Astrocyte (in vitro differentiated cells and primary cell): ENCODE data around the gene RBMXL2. TPM values are rescaled to one million over a fixed set of nuclear protein-coding genes. Genes with fewer than 3 reads are reported as not detected.

Experiments
- DNase-seq: peaks from one replicate; pipeline ENCODE4 v3.0.0-alpha.2; 2010; ENCODE audit warnings: low read depth
- FAIRE-seq: peaks from 2 replicates; lab custom pipeline; 2011; peaks lifted over from hg19 to GRCh38; lab: Jason Lieb, UNC
- H2AFZ ChIP-seq: 2 replicates; pipeline ENCODE4 v1.6.0; 2012; ENCODE audit warnings: low read depth, low read length, inconsistent platforms
- H3K27ac ChIP-seq: 2 replicates; pipeline ENCODE4 v1.5.1; 2011; ENCODE audit warnings: low read depth, low read length, inconsistent platforms
- H3K27me3 ChIP-seq: 2 replicates; pipeline ENCODE4 v1.6.0; 2011; ENCODE audit warnings: low read length, inconsistent platforms; ENCODE audit not compliant: insufficient read depth
- H3K36me3 ChIP-seq: 2 replicates; pipeline ENCODE4 v1.5.1; 2011; ENCODE audit warnings: low read length, inconsistent platforms; ENCODE audit not compliant: insufficient read depth
- H3K4me1 ChIP-seq: 2 replicates; pipeline ENCODE4 v1.5.1; 2011; ENCODE audit warnings: low read length, inconsistent platforms; ENCODE audit not compliant: insufficient read depth
- H3K4me2 ChIP-seq: 2 replicates; pipeline ENCODE4 v1.6.0; 2012; ENCODE audit warnings: low read length, inconsistent platforms
- H3K4me3 ChIP-seq: 2 replicates; pipeline ENCODE4 v1.5.1; 2011; ENCODE audit warnings: low read depth, mild to moderate bottlenecking, low read length, inconsistent platforms; ENCODE audit not compliant: insufficient read depth
- H3K79me2 ChIP-seq: 2 replicates; pipeline ENCODE4 v1.6.0; 2012; ENCODE audit warnings: mild to moderate bottlenecking, low read length, inconsistent platforms; ENCODE audit not compliant: insufficient read depth
- H3K9ac ChIP-seq: 2 replicates; pipeline ENCODE4 v1.6.0; 2012; ENCODE audit warnings: mild to moderate bottlenecking, low read length, inconsistent platforms
- H3K9me3 ChIP-seq: 2 replicates; pipeline ENCODE4 v1.5.1; 2012; ENCODE audit warnings: low read depth, mild to moderate bottlenecking, low read length, inconsistent platforms; ENCODE audit not compliant: insufficient read depth
- H4K20me1 ChIP-seq: 2 replicates; pipeline ENCODE4 v1.6.0; 2012; ENCODE audit warnings: low read length, inconsistent platforms; ENCODE audit not compliant: insufficient read depth
- H3K27ac Mint-ChIP-seq: one replicate; pipeline ENCODE4 v1.8.0; 2021; ENCODE audit warnings: mild to moderate bottlenecking, mixed read lengths; ENCODE audit not compliant: unreplicated experiment
- H3K27me3 Mint-ChIP-seq: one replicate; pipeline ENCODE4 v1.8.0; 2021; ENCODE audit warnings: low read depth, mixed read lengths; ENCODE audit not compliant: unreplicated experiment
- H3K36me3 Mint-ChIP-seq: one replicate; pipeline ENCODE4 v1.8.0; 2021; ENCODE audit warnings: low read depth, mixed read lengths; ENCODE audit not compliant: unreplicated experiment
- H3K4me1 Mint-ChIP-seq: one replicate; pipeline ENCODE4 v1.8.0; 2021; ENCODE audit warnings: low read depth, mixed read lengths; ENCODE audit not compliant: unreplicated experiment
- H3K4me3 Mint-ChIP-seq: one replicate; pipeline ENCODE4 v1.8.0; 2021; ENCODE audit warnings: mild to moderate bottlenecking, moderate library complexity, mixed read lengths; ENCODE audit not compliant: unreplicated experiment
- H3K9me3 Mint-ChIP-seq: one replicate; pipeline ENCODE4 v1.8.0; 2021; ENCODE audit warnings: mild to moderate bottlenecking, mixed read lengths; ENCODE audit not compliant: unreplicated experiment
- CTCF ChIP-seq: IDR thresholded peaks from 2 replicates; pipeline ENCODE4 v1.5.1; 2011; ENCODE audit warnings: low read depth, mild to moderate bottlenecking, inconsistent platforms, low read length, moderate library complexity; ENCODE audit not compliant: insufficient read depth
- EZH2 ChIP-seq: IDR thresholded peaks from 2 replicates; pipeline ENCODE4 v1.6.1; 2012; ENCODE audit warnings: mild to moderate bottlenecking, low read length, inconsistent platforms; ENCODE audit not compliant: insufficient read depth
- total RNA-seq: library from RNA; stranded (reverse); gene quantifications from 2 replicates; pipeline ENCODE4 v1.2.1, GENCODE V29; 2021

RBMXL2 gene
- total RNA-seq, 1 donor from 2014 or later: not detected

- H3K27me3 Mint-ChIP-seq: no peaks in the 10 kb centered on the region
- H3K36me3 ChIP-seq: no peaks in the 10 kb centered on the region
- no peak overlapping the region for H3K27ac ChIP-seq
- no peak for DNase-seq
- H3K4me1 ChIP-seq: no peaks in the 10 kb centered on the region
- no peaks in the 10 kb centered on the region for H3K9me3 ChIP-seq
- H3K27me3 ChIP-seq: no peaks in the 10 kb centered on the region
- H3K36me3 Mint-ChIP-seq: no peaks in the 10 kb centered on the region
- no peak for TF ChIP-seq CTCF
- TF ChIP-seq EZH2: no peak
- H3K27ac Mint-ChIP-seq: no peak overlapping the region
- no peak overlapping the region for H2AFZ ChIP-seq
- no peaks in the 10 kb centered on the region for H3K9me3 Mint-ChIP-seq
- no peak overlapping the region for H3K9ac ChIP-seq
- no peaks in the 10 kb centered on the region for H4K20me1 ChIP-seq
- H3K79me2 ChIP-seq: no peaks in the 10 kb centered on the region
- no peak overlapping the region for H3K4me3 ChIP-seq
- H3K4me2 ChIP-seq: no peak overlapping the region
- no peak overlapping the region for H3K4me3 Mint-ChIP-seq
- H3K4me1 Mint-ChIP-seq: no peaks in the 10 kb centered on the region
- no peak for FAIRE-seq
Measured at GRCh38 chr11:7115780-7116179, 27.0 kb downstream of the RBMXL2 start.

- DNase-seq: no peak
- Histone ChIP-seq H3K4me3 (no peak overlapping the region), H3K4me2 (no peak overlapping the region), H3K9ac (no peak overlapping the region), H3K27ac (no peak overlapping the region), H3K36me3 (no peaks in the 10 kb centered on the region), H3K4me1 (no peaks in the 10 kb centered on the region), H3K9me3 (no peaks in the 10 kb centered on the region), H4K20me1 (no peaks in the 10 kb centered on the region), H2AFZ (no peak overlapping the region), H3K79me2 (no peaks in the 10 kb centered on the region), H3K27me3 (no peaks in the 10 kb centered on the region)
- Mint-ChIP-seq H3K9me3 (no peaks in the 10 kb centered on the region), H3K27ac (no peak overlapping the region), H3K4me3 (no peak overlapping the region), H3K4me1 (no peaks in the 10 kb centered on the region), H3K36me3 (no peaks in the 10 kb centered on the region), H3K27me3 (no peaks in the 10 kb centered on the region)
- no peak for TF ChIP-seq CTCF
- no peak for FAIRE-seq
Measured at GRCh38 chr11:7116370-7116769, 27.6 kb downstream of the RBMXL2 start.

GRCh38 chr11:7138051-7138450, 49.3 kb downstream of the RBMXL2 start:
- TF ChIP-seq CTCF (no peak), EZH2 (no peak)
- FAIRE-seq: no peak

More at GRCh38 chr11:7138051-7138450, 49.3 kb downstream of the RBMXL2 start:
- Histone ChIP-seq H3K27ac (no peak overlapping the region), H3K9me3 (no peaks in the 10 kb centered on the region), H3K4me1 (no peaks in the 10 kb centered on the region), H4K20me1 (no peaks in the 10 kb centered on the region), H3K4me2 (no peak overlapping the region), H2AFZ (no peak overlapping the region), H3K27me3 (no peaks in the 10 kb centered on the region), H3K4me3 (no peak overlapping the region), H3K36me3 (no peaks in the 10 kb centered on the region), H3K79me2 (no peaks in the 10 kb centered on the region), H3K9ac (no peak overlapping the region)
- Mint-ChIP-seq H3K27me3 (peaks cover 8% of the 10 kb centered on the region), H3K4me1 (no peaks in the 10 kb centered on the region), H3K36me3 (no peaks in the 10 kb centered on the region), H3K27ac (no peak overlapping the region), H3K9me3 (peaks cover 2% of the 10 kb centered on the region), H3K4me3 (no peak overlapping the region)
- no peak for DNase-seq

Other genes starting within 250 kb of the RBMXL2 start
- gene OR10A5, start 243.3 kb upstream of the RBMXL2 start, total RNA-seq: not detected in 2 replicates
- not detected in 2 replicates for gene OR10A2, start 225.9 kb upstream of the RBMXL2 start, total RNA-seq
- gene OR10A4, start 212.4 kb upstream of the RBMXL2 start, total RNA-seq: not detected in 2 replicates
- 0.39 TPM in 1 of 2 replicates, not detected in the other for gene OR2D2, start 196.5 kb upstream of the RBMXL2 start, total RNA-seq
- not detected in 2 replicates for gene OR2D3, start 168.0 kb upstream of the RBMXL2 start, total RNA-seq
- 2.1 and 2.9 TPM in 2 replicates for gene ZNF215, start 162.6 kb upstream of the RBMXL2 start, total RNA-seq
- 0.93 and 0.94 TPM in 2 replicates for gene ZNF214, start 68.7 kb upstream of the RBMXL2 start, total RNA-seq
- not detected in 2 replicates for gene NLRP14, start 68.5 kb upstream of the RBMXL2 start, total RNA-seq
- 0.14 and 0.16 TPM in 2 replicates for gene SYT9, start 162.9 kb downstream of the RBMXL2 start, total RNA-seq